ENCODE measurements around the gene NADK2. TPM values are rescaled to one million over a fixed set of nuclear protein-coding genes. Genes with fewer than 3 reads are reported as not detected.

Gene NADK2
- total RNA-seq, 1 donor from 2014 or later, result 24.2 TPM

- H3K9me3 Mint-ChIP-seq (ENCODE audit: unreplicated experiment), result peaks cover 2% of the 10 kb centered on the region
- peaks cover 8% of the 10 kb centered on the region for H3K4me1 Mint-ChIP-seq (ENCODE audit: low read depth, unreplicated experiment)
- H3K27me3 Mint-ChIP-seq (ENCODE audit: unreplicated experiment), result no peaks in the 10 kb centered on the region
- H3K36me3 Mint-ChIP-seq (ENCODE audit: unreplicated experiment), result no peaks in the 10 kb centered on the region
- no peak for DNase-seq
- no peak overlapping the region for H3K4me3 Mint-ChIP-seq (ENCODE audit: unreplicated experiment)
- H3K27ac Mint-ChIP-seq (ENCODE audit: unreplicated experiment), result no peak overlapping the region
- TF ChIP-seq, protein P1, sequence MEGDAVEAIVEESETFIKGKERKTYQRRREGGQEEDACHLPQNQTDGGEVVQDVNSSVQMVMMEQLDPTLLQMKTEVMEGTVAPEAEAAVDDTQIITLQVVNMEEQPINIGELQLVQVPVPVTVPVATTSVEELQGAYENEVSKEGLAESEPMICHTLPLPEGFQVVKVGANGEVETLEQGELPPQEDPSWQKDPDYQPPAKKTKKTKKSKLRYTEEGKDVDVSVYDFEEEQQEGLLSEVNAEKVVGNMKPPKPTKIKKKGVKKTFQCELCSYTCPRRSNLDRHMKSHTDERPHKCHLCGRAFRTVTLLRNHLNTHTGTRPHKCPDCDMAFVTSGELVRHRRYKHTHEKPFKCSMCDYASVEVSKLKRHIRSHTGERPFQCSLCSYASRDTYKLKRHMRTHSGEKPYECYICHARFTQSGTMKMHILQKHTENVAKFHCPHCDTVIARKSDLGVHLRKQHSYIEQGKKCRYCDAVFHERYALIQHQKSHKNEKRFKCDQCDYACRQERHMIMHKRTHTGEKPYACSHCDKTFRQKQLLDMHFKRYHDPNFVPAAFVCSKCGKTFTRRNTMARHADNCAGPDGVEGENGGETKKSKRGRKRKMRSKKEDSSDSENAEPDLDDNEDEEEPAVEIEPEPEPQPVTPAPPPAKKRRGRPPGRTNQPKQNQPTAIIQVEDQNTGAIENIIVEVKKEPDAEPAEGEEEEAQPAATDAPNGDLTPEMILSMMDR (IDR thresholded peaks at IDR 0.05; ENCODE audit: partially characterized antibody, unreplicated experiment), result no peak
Observed at GRCh38 chr5:36236801-36237200, 4.9 kb downstream of the NADK2 start.

DNA sequence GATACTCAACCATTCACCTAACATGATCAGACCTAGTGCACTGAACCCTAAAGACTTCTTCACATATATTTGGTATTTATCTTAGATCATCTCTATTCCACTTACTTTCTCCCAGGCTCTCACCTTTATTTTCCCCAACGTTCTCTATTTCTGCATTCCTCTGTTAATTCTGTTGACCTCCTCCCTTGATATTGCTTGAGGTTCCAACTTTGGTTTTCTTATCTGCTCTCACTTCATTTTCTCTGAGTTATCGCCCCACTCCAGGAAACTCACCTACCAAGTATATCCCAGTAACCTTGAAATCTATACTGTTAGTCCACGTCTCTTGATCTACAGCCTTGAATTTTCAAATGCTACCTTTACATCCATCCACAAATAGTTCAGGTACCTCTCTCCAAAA, 9.2 kb downstream of the NADK2 start:
- no peaks in the 10 kb centered on the region for H3K36me3 Mint-ChIP-seq (ENCODE audit: unreplicated experiment)
- no peak overlapping the region for H3K27ac Mint-ChIP-seq (ENCODE audit: unreplicated experiment)
- TF ChIP-seq, protein P1 (IDR thresholded peaks at IDR 0.05; ENCODE audit: partially characterized antibody, unreplicated experiment), result no peak
- no peak for DNase-seq
- no peak overlapping the region for H3K4me3 Mint-ChIP-seq (ENCODE audit: unreplicated experiment)
- H3K27me3 Mint-ChIP-seq (ENCODE audit: unreplicated experiment), result no peaks in the 10 kb centered on the region
- H3K9me3 Mint-ChIP-seq (ENCODE audit: unreplicated experiment), result no peaks in the 10 kb centered on the region
- H3K4me1 Mint-ChIP-seq (ENCODE audit: low read depth, unreplicated experiment), result no peaks in the 10 kb centered on the region

DNA sequence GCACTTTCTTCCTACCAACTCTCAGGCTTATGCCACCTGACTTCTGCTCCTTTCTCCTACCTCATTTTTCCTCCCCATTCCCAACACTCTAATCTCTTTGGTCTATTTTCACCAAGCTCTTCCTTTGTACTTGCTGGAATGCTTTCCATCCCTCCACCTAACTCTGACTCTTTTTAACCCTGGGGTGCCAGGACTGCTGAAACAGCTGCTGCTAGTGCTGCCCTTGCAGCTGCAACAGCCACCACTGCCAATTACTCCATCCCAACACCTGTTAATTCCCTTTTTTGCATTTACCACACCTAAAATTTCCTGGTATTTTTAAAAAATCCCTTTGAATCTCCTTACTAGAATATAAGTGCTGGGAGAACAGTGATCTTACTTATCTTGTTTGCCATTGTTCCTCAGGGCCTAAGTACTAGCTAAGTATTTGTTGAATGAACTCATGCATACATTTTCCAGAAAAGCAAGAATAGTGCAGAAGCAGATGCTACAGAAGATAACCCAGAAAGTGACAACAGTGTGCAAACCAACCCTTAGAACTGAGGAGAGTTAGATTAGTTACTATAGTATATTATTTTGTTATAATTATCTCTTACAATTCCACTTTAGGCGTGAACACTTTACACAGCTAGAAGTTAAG, 11.5 kb downstream of the NADK2 start:
- TF ChIP-seq, protein P1 (IDR thresholded peaks at IDR 0.05; ENCODE audit: partially characterized antibody, unreplicated experiment), result no peak
- Mint-ChIP-seq H3K36me3 (ENCODE audit: unreplicated experiment) (no peaks in the 10 kb centered on the region), H3K4me1 (ENCODE audit: low read depth, unreplicated experiment) (no peaks in the 10 kb centered on the region), H3K27ac (ENCODE audit: unreplicated experiment) (no peak overlapping the region), H3K27me3 (ENCODE audit: unreplicated experiment) (no peaks in the 10 kb centered on the region), H3K4me3 (ENCODE audit: unreplicated experiment) (no peak overlapping the region), H3K9me3 (ENCODE audit: unreplicated experiment) (no peaks in the 10 kb centered on the region)
- no peak for DNase-seq

DNA sequence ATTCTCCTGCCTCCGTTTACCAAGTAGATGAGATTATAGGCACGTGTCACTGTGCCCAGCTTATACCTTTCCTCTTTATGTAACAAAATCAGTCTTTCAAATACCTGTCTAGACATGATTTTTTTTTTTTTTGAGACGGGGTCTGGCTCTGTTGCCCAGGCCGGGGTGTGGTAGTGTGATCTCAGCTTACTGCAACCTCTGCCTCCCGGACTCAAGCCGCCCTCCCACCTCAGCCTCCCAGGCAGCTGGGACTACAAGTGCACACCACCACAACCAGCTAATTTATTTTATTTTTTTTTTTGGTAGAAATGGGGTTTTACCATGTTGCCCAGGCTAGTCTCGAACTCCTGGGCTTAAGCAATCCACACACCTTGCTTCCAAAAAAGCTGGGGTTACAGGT, 13.2 kb downstream of the NADK2 start:
- no peaks in the 10 kb centered on the region for H3K27me3 Mint-ChIP-seq (ENCODE audit: unreplicated experiment)
- DNase-seq, result no peak
- no peaks in the 10 kb centered on the region for H3K36me3 Mint-ChIP-seq (ENCODE audit: unreplicated experiment)
- H3K27ac Mint-ChIP-seq (ENCODE audit: unreplicated experiment), result no peak overlapping the region
- H3K4me3 Mint-ChIP-seq (ENCODE audit: unreplicated experiment), result no peak overlapping the region
- no peaks in the 10 kb centered on the region for H3K9me3 Mint-ChIP-seq (ENCODE audit: unreplicated experiment)
- TF ChIP-seq, protein P1 (IDR thresholded peaks at IDR 0.05; ENCODE audit: partially characterized antibody, unreplicated experiment), result no peak
- H3K4me1 Mint-ChIP-seq (ENCODE audit: low read depth, unreplicated experiment), result no peaks in the 10 kb centered on the region

GRCh38 chr5:36227046-36227445, 14.7 kb downstream of the NADK2 start:
- no peak overlapping the region for H3K27ac Mint-ChIP-seq (ENCODE audit: unreplicated experiment)
- TF ChIP-seq, protein P1 (IDR thresholded peaks at IDR 0.05; ENCODE audit: partially characterized antibody, unreplicated experiment), result no peak
- no peak for DNase-seq
- no peaks in the 10 kb centered on the region for H3K36me3 Mint-ChIP-seq (ENCODE audit: unreplicated experiment)
- no peaks in the 10 kb centered on the region for H3K9me3 Mint-ChIP-seq (ENCODE audit: unreplicated experiment)
- H3K4me3 Mint-ChIP-seq (ENCODE audit: unreplicated experiment), result no peak overlapping the region
- H3K4me1 Mint-ChIP-seq (ENCODE audit: low read depth, unreplicated experiment), result no peaks in the 10 kb centered on the region
- H3K27me3 Mint-ChIP-seq (ENCODE audit: unreplicated experiment), result no peaks in the 10 kb centered on the region
